Gastrocnemius medialis (tissue), 4 donors: ENCODE data around the gene LRRC27. TPM values are rescaled to one million over a fixed set of nuclear protein-coding genes. Genes with fewer than 3 reads are reported as not detected.

Source experiments
- ATAC-seq, 2 donors: fragments of 150-250 bp; one replicate each; pipeline ENCODE4 v1.9.1; 2016
- DNase-seq, 2 donors: peaks; one replicate each; pipeline ENCODE4 v3.0.0-alpha.2; 2019
- H3K27ac ChIP-seq, 4 donors: fragments of 200-600 bp; sonication (generic); 1 replicate in 1 of 4; 2 replicates in 3 of 4; pipeline ENCODE4 v1.5.1; 2016 to 2018; ENCODE audit warnings: mild to moderate bottlenecking in 2 of 4, moderate library complexity in 1 of 4
- H3K27me3 ChIP-seq, 3 donors: fragments of 200-600 bp; sonication (generic) in 2 of 3; 1 replicate in 1 of 3; 2 replicates in 2 of 3; pipeline versions ENCODE4 v1.5.1 to v1.6.0; 2016 to 2019; ENCODE audit warnings: mild to moderate bottlenecking in 1 of 3, moderate library complexity in 1 of 3
- H3K36me3 ChIP-seq, 2 donors: fragments of 200-600 bp; sonication (generic) in 1 of 2; one replicate each; pipeline ENCODE4 v1.5.1; 2017 to 2018
- H3K4me1 ChIP-seq, 2 donors: fragments of 200-600 bp; sonication (generic) in 1 of 2; one replicate each; pipeline ENCODE4 v1.5.1; 2016 to 2017; ENCODE audit warnings: mild to moderate bottlenecking in 2 of 2
- H3K4me3 ChIP-seq, 4 donors: fragments of 200-600 bp; sonication (generic) in 3 of 4; 1 replicate in 1 of 4; 2 replicates in 3 of 4; pipeline ENCODE4 v1.5.1; 2016 to 2019; ENCODE audit warnings: mild to moderate bottlenecking in 2 of 4
- H3K9me3 ChIP-seq, 3 donors: fragments of 200-600 bp; sonication (generic) in 2 of 3; 1 replicate in 1 of 3; 2 replicates in 2 of 3; pipeline ENCODE4 v1.5.1; 2016 to 2019
- POLR2A ChIP-seq, 2 donors: fragments of 450-650 bp; IDR thresholded peaks; one replicate each; pipeline ENCODE4 v1.6.1; 2017; ENCODE audit warnings: antibody characterized with exemption in 2 of 2, mild to moderate bottlenecking in 2 of 2, moderate library complexity in 2 of 2
- in situ Hi-C, 4 donors: fragments of 200-750 bp; cut with MboI; loops; one replicate each; pipeline versions ENCODE4 v1.15.0 to v1.8.0; 2017; ENCODE audit warnings: low sequenced_read_pairs in 4 of 4
- intact Hi-C: fragments of 100-400 bp; cut with DNase I; formaldehyde crosslinking; loops from one replicate; pipeline ENCODE4 v1.15.1; 2023; ENCODE audit warnings: low total_unique reads
- total RNA-seq, 4 donors: library from RNA; depleted of rRNA; stranded (reverse); fragments of >200 nt; gene quantifications; one replicate each; pipeline versions ENCODE4 v1.1.0 to v1.2.3, GENCODE V29; 2016
- TF ChIP-seq, protein P1 (sequence below), 5 experiments: fragments of 450-650 bp in 3 of 5; fragments of 200-600 bp in 2 of 5; sonication (generic) in 2 of 5; IDR thresholded peaks in 4 of 5; conservative IDR thresholded peaks in 1 of 5; 1 replicate in 4 of 5; 2 replicates in 1 of 5; pipeline ENCODE4 v1.5.1; 2016 to 2019; ENCODE audit warnings: antibody characterized with exemption in 5 of 5, mild to moderate bottlenecking in 3 of 5, moderate library complexity in 3 of 5

LRRC27 gene
- total RNA-seq, 4 donors from 2014 or later = 1.0 to 7.0 (median 4.1) TPM

DNA sequence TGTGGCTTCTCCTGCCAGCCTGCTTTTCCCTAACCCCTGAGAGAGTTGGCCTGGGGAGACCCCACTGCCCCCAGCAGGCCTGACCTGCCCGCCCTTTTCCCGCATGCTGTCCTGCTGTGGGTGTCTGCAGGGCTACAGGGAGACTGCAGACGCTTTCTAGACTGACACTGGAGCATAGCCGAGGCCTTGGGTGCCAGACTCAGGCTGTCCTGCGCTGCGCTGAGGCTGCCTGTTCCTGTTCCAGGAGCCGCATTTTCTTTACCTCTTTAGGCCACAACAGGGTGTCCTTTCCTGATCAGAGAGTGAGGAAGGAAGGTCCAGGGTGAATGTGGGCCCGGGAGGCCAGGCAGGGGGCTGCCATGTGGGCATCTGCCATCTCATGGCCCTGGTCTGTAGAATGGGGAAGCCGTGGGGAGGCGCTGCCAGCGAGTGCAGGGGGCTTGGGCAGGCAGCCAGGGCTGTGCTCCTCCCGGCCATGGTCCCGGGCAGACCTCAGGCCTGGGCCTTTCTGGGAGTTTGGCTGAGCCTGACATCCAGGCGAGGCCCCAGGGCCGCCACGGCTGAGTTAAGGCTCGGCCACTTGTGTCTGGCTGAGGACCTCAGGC lies 68.7 kb downstream of the LRRC27 start:
- TF ChIP-seq, protein P1, sequence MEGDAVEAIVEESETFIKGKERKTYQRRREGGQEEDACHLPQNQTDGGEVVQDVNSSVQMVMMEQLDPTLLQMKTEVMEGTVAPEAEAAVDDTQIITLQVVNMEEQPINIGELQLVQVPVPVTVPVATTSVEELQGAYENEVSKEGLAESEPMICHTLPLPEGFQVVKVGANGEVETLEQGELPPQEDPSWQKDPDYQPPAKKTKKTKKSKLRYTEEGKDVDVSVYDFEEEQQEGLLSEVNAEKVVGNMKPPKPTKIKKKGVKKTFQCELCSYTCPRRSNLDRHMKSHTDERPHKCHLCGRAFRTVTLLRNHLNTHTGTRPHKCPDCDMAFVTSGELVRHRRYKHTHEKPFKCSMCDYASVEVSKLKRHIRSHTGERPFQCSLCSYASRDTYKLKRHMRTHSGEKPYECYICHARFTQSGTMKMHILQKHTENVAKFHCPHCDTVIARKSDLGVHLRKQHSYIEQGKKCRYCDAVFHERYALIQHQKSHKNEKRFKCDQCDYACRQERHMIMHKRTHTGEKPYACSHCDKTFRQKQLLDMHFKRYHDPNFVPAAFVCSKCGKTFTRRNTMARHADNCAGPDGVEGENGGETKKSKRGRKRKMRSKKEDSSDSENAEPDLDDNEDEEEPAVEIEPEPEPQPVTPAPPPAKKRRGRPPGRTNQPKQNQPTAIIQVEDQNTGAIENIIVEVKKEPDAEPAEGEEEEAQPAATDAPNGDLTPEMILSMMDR (IDR thresholded peaks at IDR 0.05 in 4 of 5, conservative IDR thresholded peaks at IDR 0.05 in 1 of 5) = no peak
- no peak for TF ChIP-seq POLR2A (IDR thresholded peaks at IDR 0.05)
- intact Hi-C loops (no loop called here), in situ Hi-C loops (no loop called here)
- peaks cover 0 to 6% of the 10 kb centered on the region in 2 donors for H3K36me3 ChIP-seq
- ATAC-seq = no peak
- DNase-seq = no peak
- no peaks in the 10 kb centered on the region for H3K27me3 ChIP-seq
- H3K4me3 ChIP-seq = no peak overlapping the region
- H3K9me3 ChIP-seq = no peaks in the 10 kb centered on the region
- peak overlapping the region in 2 of 4 donors; percentile 20 to 31 for H3K27ac ChIP-seq
- H3K4me1 ChIP-seq = peaks cover 15 to 32% of the 10 kb centered on the region in 2 donors

DNA sequence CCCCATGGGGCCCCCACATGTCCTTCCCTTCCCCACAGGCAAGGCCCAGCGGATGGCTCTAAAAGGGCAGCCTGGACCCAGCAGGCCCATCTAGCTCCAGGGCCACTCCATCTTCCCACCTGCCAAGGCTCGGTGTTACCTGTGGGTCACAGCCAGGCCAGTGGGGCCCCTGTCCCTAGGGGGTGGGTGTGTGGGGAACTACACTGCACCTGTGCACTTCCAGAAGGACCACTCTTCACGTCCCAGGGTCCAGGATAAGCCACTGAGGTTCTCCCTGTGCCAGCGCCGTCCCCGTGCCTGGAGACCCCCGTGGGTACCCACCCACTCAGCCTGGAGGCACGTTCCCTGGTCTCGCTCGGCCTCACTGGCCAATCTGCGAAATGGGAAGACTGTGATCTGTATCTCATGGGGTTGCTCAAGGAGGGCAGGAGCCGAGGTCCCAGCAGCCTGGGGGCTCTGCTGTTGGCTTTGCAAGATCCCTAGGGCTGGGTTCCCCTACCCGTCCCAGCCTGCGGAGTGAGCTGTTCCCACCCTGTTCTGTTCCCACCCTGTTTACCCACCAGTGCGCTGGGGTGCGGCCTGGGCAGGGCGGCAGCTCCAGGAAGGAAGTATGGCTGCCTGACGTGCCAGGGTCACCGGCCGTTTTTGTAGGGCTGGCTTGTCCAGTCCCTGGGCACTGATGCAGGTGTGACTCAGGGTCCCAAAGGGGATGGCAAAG lies 69.6 kb downstream of the LRRC27 start:
- peaks cover 14 to 27% of the 10 kb centered on the region in 2 donors for H3K4me1 ChIP-seq
- H3K27ac ChIP-seq = no peak overlapping the region
- no peak overlapping the region for H3K4me3 ChIP-seq
- peaks cover 0 to 15% of the 10 kb centered on the region in 2 donors for H3K36me3 ChIP-seq
- intact Hi-C loops = no loop called here
- no peaks in the 10 kb centered on the region for H3K9me3 ChIP-seq
- ATAC-seq = no peak
- H3K27me3 ChIP-seq = no peaks in the 10 kb centered on the region
- TF ChIP-seq POLR2A (IDR thresholded peaks at IDR 0.05) = no peak
- TF ChIP-seq, protein P1 (IDR thresholded peaks at IDR 0.05 in 4 of 5, conservative IDR thresholded peaks at IDR 0.05 in 1 of 5) = no peak
- in situ Hi-C loops = no loop called here
- no peak for DNase-seq

DNA sequence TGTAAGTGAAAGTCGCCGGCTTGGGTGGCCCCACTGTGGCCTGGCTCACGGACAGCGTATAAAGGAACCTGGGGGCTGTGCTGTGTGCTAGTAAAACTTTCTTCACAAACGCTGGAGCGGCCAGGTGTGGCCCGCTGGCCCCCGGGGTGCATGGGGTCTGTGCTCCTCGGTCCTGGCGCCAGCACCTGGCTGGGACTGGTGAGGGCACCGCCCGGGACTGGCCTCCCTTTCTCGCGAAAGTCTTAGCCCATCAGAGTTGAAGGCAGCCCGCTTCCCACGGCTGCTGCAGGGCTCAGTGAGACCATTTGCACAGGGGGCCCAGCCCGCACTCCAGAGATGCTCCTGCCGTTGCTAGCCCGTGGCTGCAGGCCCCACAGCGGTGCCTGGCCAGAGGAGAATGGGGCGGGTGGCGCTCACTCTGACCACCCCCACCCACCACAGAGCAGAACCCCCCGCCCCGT lies 70.8 kb downstream of the LRRC27 start:
- in situ Hi-C loops = no loop called here
- TF ChIP-seq, protein P1 (IDR thresholded peaks at IDR 0.05 in 4 of 5, conservative IDR thresholded peaks at IDR 0.05 in 1 of 5) = no peak
- TF ChIP-seq POLR2A (IDR thresholded peaks at IDR 0.05) = no peak
- Histone ChIP-seq H3K4me1 (peaks cover 11 to 30% of the 10 kb centered on the region in 2 donors), H3K27ac (no peak overlapping the region), H3K27me3 (no peaks in the 10 kb centered on the region), H3K4me3 (no peak overlapping the region), H3K36me3 (peaks cover 0 to 15% of the 10 kb centered on the region in 2 donors), H3K9me3 (no peaks in the 10 kb centered on the region)
- no peak for ATAC-seq
- DNase-seq = no peak
- intact Hi-C loops = no loop called here

DNA sequence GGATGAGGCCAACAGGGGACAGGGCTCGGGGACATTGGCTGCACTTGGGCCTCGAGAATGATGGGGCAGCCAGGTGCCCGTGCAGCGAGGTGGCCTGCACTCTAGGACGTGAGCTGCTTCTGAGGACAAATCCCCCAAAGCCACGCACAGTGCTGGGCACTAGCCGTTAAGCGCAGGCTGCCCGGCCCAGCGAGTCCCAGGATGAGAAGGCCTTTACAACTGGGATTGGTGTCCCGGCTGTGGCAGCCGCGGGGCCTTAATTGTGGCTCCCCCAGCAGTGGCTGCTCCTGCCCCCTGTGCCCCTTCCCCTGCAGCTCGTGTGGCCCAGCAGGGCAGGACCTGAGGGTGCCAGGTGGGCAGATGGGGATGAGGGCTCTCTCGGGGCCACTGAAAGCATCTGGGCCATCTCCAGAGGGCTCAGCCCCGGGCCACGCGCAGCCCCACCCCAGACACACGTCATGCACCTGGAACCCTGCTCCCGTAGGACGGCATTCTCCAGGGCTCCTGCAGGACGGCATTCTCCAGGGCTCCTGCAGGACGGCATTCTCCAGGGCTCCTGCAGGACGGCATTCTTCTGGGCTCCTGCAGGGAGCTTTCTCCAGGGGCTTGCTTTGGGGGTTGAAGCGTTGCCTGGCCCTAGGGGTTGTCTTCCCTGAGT lies 71.6 kb downstream of the LRRC27 start:
- H3K4me1 ChIP-seq = peaks cover 5 to 21% of the 10 kb centered on the region in 2 donors
- no peak for ATAC-seq
- DNase-seq = no peak

More for the DNA sequence above, 71.6 kb downstream of the LRRC27 start:
- no peak overlapping the region for H3K4me3 ChIP-seq
- in situ Hi-C loops (no loop called here), intact Hi-C loops (no loop called here)
- H3K27ac ChIP-seq = no peak overlapping the region
- no peaks in the 10 kb centered on the region for H3K9me3 ChIP-seq
- H3K27me3 ChIP-seq = no peaks in the 10 kb centered on the region
- peaks cover 0 to 15% of the 10 kb centered on the region in 2 donors for H3K36me3 ChIP-seq
- TF ChIP-seq, protein P1 (IDR thresholded peaks at IDR 0.05 in 4 of 5, conservative IDR thresholded peaks at IDR 0.05 in 1 of 5) = no peak
- no peak for TF ChIP-seq POLR2A (IDR thresholded peaks at IDR 0.05)
